GM12875 (cell line): ENCODE measurements around the gene NPAS2.

Experiments
- H3K4me3 ChIP-seq: one replicate; pipeline ENCODE4 v1.5.1; 2011; ENCODE audit warnings: low read depth, low read length, control low read depth
- CTCF ChIP-seq: IDR thresholded peaks from 2 replicates; pipeline ENCODE4 v1.5.1; 2011; ENCODE audit warnings: low read depth, mild to moderate bottlenecking, control low read depth, inconsistent platforms, low read length, moderate library complexity, borderline replicate concordance; ENCODE audit not compliant: insufficient read depth

The NPAS2 gene

GRCh38 chr2:100820523-100821254 lies 750 bp downstream of the NPAS2 start:
- no peak overlapping the region for H3K4me3 ChIP-seq
- TF ChIP-seq CTCF = no peak

DNA sequence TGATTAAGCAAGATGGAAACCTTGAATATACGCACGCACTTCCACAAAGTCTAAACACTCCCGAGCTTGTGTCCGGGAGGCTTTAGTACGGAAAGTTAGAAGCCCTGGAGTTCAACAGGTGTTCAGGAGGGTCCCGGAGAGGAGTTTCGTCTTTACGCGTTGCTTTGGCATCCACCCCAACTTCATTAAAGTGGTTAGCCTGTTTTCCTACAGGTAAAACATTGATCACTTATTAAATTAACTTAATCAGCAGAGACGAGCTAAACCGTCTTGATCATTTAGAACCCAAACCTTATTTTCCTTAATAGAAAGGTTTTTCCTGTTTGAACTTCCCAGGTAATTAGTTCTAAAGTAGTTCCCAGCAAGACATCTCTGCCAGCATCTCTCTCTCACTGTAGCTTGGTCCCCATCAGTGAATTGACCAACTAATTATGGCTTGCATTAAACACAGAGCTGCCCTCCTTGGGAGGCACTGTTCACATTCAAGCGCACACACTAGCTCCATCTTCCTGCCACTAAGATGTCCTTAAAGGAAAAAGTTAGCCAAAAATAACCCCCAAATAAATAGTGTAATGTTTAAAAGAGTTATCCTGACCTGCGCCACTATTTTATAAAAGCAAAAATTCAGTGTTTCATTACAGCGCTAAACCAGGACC lies 1.4 kb downstream of the NPAS2 start:
- H3K4me3 ChIP-seq = no peak overlapping the region
- no peak for TF ChIP-seq CTCF

DNA sequence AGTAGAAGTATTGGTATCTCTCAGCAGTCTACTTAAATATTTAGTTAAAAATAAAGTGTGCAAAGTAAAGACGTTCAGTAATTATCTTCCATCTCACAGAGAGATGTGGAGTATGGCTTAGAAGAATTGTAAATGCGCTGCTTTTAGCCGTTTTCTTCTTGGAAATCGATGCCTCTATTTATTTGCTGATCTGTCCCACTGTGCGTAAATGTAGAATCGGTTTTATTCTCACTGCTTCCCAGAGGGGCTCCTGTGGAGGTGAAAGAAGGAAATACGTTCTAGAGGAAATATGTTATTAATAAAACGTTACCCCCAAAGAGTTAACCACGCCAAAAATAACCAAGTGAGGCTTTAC lies 1.9 kb downstream of the NPAS2 start:
- H3K4me3 ChIP-seq = no peak overlapping the region
- TF ChIP-seq CTCF = no peak

- no peak for TF ChIP-seq CTCF
- H3K4me3 ChIP-seq = no peak overlapping the region
Measured at GRCh38 chr2:100822587-100823248, 2.8 kb downstream of the NPAS2 start.

DNA sequence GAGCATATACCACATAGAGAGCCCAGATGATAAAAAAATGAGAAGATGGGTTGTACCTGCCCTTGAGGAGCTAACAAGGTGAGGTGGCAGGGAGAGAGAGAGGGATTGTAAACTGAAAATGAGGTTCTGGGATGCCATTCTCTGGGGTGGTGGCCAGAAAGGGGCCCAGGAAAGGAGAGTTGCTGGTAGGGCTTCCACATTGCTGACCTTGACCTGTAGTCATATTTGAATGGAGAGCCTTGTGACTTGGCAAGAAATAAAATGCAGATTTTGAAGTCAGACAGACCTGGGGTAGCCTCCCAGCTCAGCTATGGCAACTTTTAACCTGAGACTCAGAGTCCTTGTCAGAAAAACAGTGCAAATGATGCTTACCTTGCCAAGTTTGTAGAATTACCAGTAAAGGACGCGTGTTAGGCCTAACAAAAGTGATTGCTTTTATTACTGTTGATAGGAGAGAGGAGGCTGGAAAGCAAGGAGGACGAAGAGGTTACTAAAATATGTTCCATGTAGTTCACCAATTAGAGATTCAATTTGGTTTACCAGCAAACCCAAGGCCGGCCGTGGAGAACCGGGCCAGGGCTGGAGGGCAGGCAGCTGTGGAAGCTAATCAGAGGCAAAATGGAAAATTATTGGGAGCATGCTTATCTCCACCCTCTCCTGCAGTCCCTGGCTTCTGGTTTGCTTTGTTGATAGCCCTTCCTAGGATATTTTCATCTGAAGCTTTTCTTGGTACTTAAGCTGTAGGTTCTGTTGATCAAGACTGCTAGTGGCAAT lies 3.9 kb downstream of the NPAS2 start:
- TF ChIP-seq CTCF = no peak
- H3K4me3 ChIP-seq = no peak overlapping the region

DNA sequence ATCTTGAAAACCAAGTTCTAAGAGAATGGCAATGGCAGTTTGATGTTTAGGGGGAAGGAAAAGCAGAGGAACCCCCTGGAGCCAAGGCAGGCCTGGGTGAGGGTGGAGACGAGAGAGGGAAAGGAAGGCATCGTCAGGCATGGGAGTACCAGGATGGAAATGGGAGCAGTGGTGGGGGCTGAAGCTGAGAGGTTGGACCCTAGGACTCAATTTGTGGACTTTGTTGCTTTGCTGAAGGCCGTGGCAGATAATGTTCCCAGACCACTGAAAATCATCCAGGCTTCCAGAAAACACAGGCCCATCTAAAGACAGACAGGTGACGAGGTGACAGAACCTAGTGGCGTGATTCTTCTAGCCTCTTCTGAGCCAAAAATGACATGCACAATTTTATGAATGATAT lies 4.9 kb downstream of the NPAS2 start:
- TF ChIP-seq CTCF = no peak
- H3K4me3 ChIP-seq = no peak overlapping the region
